Right renal pelvis (tissue), 4 donors: Measurements from ENCODE around the gene SAPCD2. TPM values are rescaled to one million over a fixed set of nuclear protein-coding genes. Genes with fewer than 3 reads are reported as not detected.

Experiments used
- DNase-seq, 4 donors: peaks; one replicate each; pipeline ENCODE4 v3.0.0-alpha.2; 2013; ENCODE audit warnings: low read depth in 4 of 4, low spot score in 3 of 4, missing footprints in 1 of 4
- polyA plus RNA-seq, 4 donors: library from polyadenylated mRNA; unstranded; fragments of 120-200 nt; gene quantifications; one replicate each; pipeline ENCODE4 v1.2.1, GENCODE V29; 2013; ENCODE audit not compliant: insufficient read length in 4 of 4

SAPCD2 gene
- polyA plus RNA-seq, 4 donors, result 5.4 to 9.5 (median 6.0) TPM

- no peak for DNase-seq
Observed at GRCh38 chr9:137082925-137083290, 12.6 kb upstream of the SAPCD2 start.

- no peak for DNase-seq
Observed at GRCh38 chr9:137082222-137082924, 12.0 kb upstream of the SAPCD2 start.

GRCh38 chr9:137080260-137081122 is 10.1 kb upstream of the SAPCD2 start:
- no peak for DNase-seq

- no peak for DNase-seq
Observed at GRCh38 chr9:137079401-137079787, 9.0 kb upstream of the SAPCD2 start.

GRCh38 chr9:137078701-137079400 is 8.5 kb upstream of the SAPCD2 start:
- no peak for DNase-seq

GRCh38 chr9:137077758-137078693 is 7.7 kb upstream of the SAPCD2 start:
- DNase-seq, result no peak

- DNase-seq, result no peak
Observed at GRCh38 chr9:137077010-137077747, 6.8 kb upstream of the SAPCD2 start, which contains the start of gene UAP1L1. TSS of gene UAP1L1 (plus strand) at chr9:137077517. CDS start at chr9:137077533, 16 bp downstream.

GRCh38 chr9:137076636-137077009 is 6.3 kb upstream of the SAPCD2 start:
- DNase-seq, result no peak

GRCh38 chr9:137075275-137075775 is 5.0 kb upstream of the SAPCD2 start:
- DNase-seq, result no peak

- DNase-seq, result no peak
Observed at GRCh38 chr9:137074657-137075274, 4.4 kb upstream of the SAPCD2 start.

- DNase-seq, result no peak
Observed at GRCh38 chr9:137073992-137074399, 3.6 kb upstream of the SAPCD2 start.

GRCh38 chr9:137071282-137071681 is 925 bp upstream of the SAPCD2 start:
- DNase-seq, result no peak

- no peak for DNase-seq
Observed at GRCh38 chr9:137070906-137071275, 534 bp upstream of the SAPCD2 start.

- no peak for DNase-seq
Observed at GRCh38 chr9:137069508-137070091, 757 bp downstream of the SAPCD2 start.

GRCh38 chr9:137068539-137069507 is 1.5 kb downstream of the SAPCD2 start:
- no peak for DNase-seq

- no peak for DNase-seq
Observed at GRCh38 chr9:137067860-137068538, 2.4 kb downstream of the SAPCD2 start.
